HepG2 (cell line): ENCODE measurements around the gene ICE2. TPM values are rescaled to one million over a fixed set of nuclear protein-coding genes. Genes with fewer than 3 reads are reported as not detected.

ENCODE experiments used
- KIAA2018 ChIP-seq: sonication (generic); formaldehyde crosslinking; IDR thresholded peaks from 2 replicates; pipeline ENCODE4 v1.5.0; 2020; ENCODE audit warnings: mild to moderate bottlenecking, missing genetic modification reagents, borderline replicate concordance
- LCORL ChIP-seq, 2 experiments: fragments of 450-650 bp in 1 of 2; sonication (generic) in 1 of 2; formaldehyde crosslinking in 1 of 2; IDR thresholded peaks; 2 replicates each; pipeline versions ENCODE4 v1.5.0 to v1.6.1; 2017 to 2020; ENCODE audit warnings: antibody characterized with exemption in 1 of 2, missing genetic modification reagents in 1 of 2
- MED1 ChIP-seq: sonication (generic); formaldehyde crosslinking; IDR thresholded peaks from 2 replicates; pipeline ENCODE4 v1.4.0; 2020; ENCODE audit warnings: missing genetic modification reagents
- MYPOP ChIP-seq: sonication (generic); formaldehyde crosslinking; IDR thresholded peaks from 2 replicates; pipeline ENCODE4 v1.8.1; 2023; ENCODE audit warnings: mild to moderate bottlenecking, moderate library complexity, missing genetic modification reagents
- NCOR1 ChIP-seq: fragments of 200-600 bp; sonication (generic); IDR thresholded peaks from 2 replicates; pipeline ENCODE4 v1.7.0; 2017; ENCODE audit warnings: antibody characterized with exemption, low read length, borderline replicate concordance
- NFE2L1 ChIP-seq: sonication (generic); formaldehyde crosslinking; IDR thresholded peaks from 2 replicates; pipeline ENCODE4 v1.4.0; 2020; ENCODE audit warnings: missing genetic modification reagents, mild to moderate bottlenecking, borderline replicate concordance
- PAF1 ChIP-seq: IDR thresholded peaks from 2 replicates; pipeline ENCODE4 v1.6.1; 2016; ENCODE audit warnings: missing genetic modification reagents, missing compliant biosample characterization
- SMARCC2 ChIP-seq: fragments of 450-650 bp; IDR thresholded peaks from 2 replicates; pipeline ENCODE4 v1.6.1; 2017; ENCODE audit warnings: antibody characterized with exemption, mild to moderate bottlenecking
- TEAD2 ChIP-seq: sonication (generic); formaldehyde crosslinking; IDR thresholded peaks from 2 replicates; pipeline ENCODE4 v1.9.0; 2021; ENCODE audit warnings: missing genetic modification reagents
- ZBTB25 ChIP-seq: IDR thresholded peaks from 2 replicates; pipeline ENCODE4 v1.6.1; 2018; ENCODE audit warnings: missing genetic modification reagents
- ZFP90 ChIP-seq: sonication (generic); formaldehyde crosslinking; IDR thresholded peaks from 2 replicates; pipeline ENCODE4 v1.8.0; 2022; ENCODE audit warnings: missing genetic modification reagents, mild to moderate bottlenecking, inconsistent platforms, borderline replicate concordance
- ZNF234 ChIP-seq: sonication (generic); formaldehyde crosslinking; conservative IDR thresholded peaks from 2 replicates; pipeline ENCODE4 v1.5.1; 2020; ENCODE audit warnings: mild to moderate bottlenecking, missing genetic modification reagents
- ZNF577 ChIP-seq: sonication (generic); formaldehyde crosslinking; IDR thresholded peaks from 2 replicates; pipeline ENCODE4 v1.4.0; 2020; ENCODE audit warnings: mild to moderate bottlenecking, low read depth, missing genetic modification reagents, borderline replicate concordance
- ZNF687 ChIP-seq: sonication (generic); formaldehyde crosslinking; IDR thresholded peaks from 2 replicates; pipeline ENCODE4 v1.5.1; 2020; ENCODE audit warnings: mild to moderate bottlenecking, missing genetic modification reagents, moderate library complexity
- polyA plus RNA-seq, 8 experiments: library from polyadenylated mRNA; depleted of rRNA in 3 of 8; stranded (reverse) in 7 of 8; unstranded in 1 of 8; fragments of >200 nt; fragmentation: Illumina TruSeq in 4 of 8; extraction: Trizol in 4 of 8; gene quantifications; 2 replicates each; pipeline versions ENCODE4 v1.2.1 to v1.2.3, GENCODE V29; 2011 to 2016; ENCODE audit warnings: low read depth in 4 of 8, missing spikeins in 1 of 8, mixed read lengths in 1 of 8; ENCODE audit not compliant: insufficient read depth in 1 of 8
- total RNA-seq, 5 experiments: library from RNA; depleted of rRNA; stranded (reverse); fragments of >200 nt; fragmentation: Illumina TruSeq; extraction: Trizol; gene quantifications; 2 replicates each; pipeline ENCODE4 v1.2.3, GENCODE V29; 2016; ENCODE audit warnings: low read depth in 1 of 5

The ICE2 gene
- total and polyA plus RNA-seq, 2 of the 13 experiments (the other 11 are each of a cell fraction or from before 2014, with no cell fraction given) = 24.8 to 26.4 TPM

GRCh38 chr15:60392986-60393790, 85.8 kb downstream of the ICE2 start (continued):
- TF ChIP-seq MYPOP (CRISPR knock-in tag) = no peak
- TF ChIP-seq ZBTB25 = peak; percentile 88
- no peak for TF ChIP-seq ZNF577 (CRISPR knock-in tag)
- no peak for TF ChIP-seq ZFP90 (CRISPR knock-in tag)
- no peak for TF ChIP-seq ZNF234 (CRISPR knock-in tag)
- TF ChIP-seq NCOR1 = 0 out of 2 replicates have a peak, but pooled peaks have one; percentile 51
- TF ChIP-seq MED1 (CRISPR knock-in tag) = peak; percentile 97
- TF ChIP-seq PAF1 (CRISPR knock-in tag) = no peak
- TF ChIP-seq SMARCC2 = no peak
- TF ChIP-seq TEAD2 = no peak
- no peak for TF ChIP-seq ZNF687
- no peak for TF ChIP-seq NFE2L1 (CRISPR knock-in tag)
- no peak for TF ChIP-seq LCORL (IDR thresholded peaks at IDR 0.05)
- TF ChIP-seq LCORL (CRISPR knock-in tag; IDR thresholded peaks at IDR 0.05) = peak; percentile 94
- TF ChIP-seq KIAA2018 (CRISPR knock-in tag) = no peak
